SK-N-SH treated with all-trans-retinoic acid at 6 μM for 48 hours (cell line): ENCODE results near the gene C3orf49.

Experiments used
- ATAC-seq: fragments of 200-7000 bp; cut with Tn5 transposase; 3 replicates; pipeline ENCODE4 v1.9.1; 2020; ENCODE audit warnings: mild to moderate bottlenecking, moderate library complexity
- ARNTL ChIP-seq: fragments of 450-650 bp; formaldehyde crosslinking; IDR thresholded peaks from 2 replicates; pipeline ENCODE4 v1.5.0; 2020; ENCODE audit warnings: low read depth, mild to moderate bottlenecking, moderate library complexity, borderline replicate concordance
- BACH2 ChIP-seq: fragments of 250-450 bp; sonication (Bioruptor Pico); IDR thresholded peaks from 2 replicates; pipeline ENCODE4 v1.9.0; 2021; ENCODE audit warnings: mild to moderate bottlenecking, borderline replicate concordance
- CSDC2 ChIP-seq: fragments of 250-450 bp; sonication (Bioruptor Pico); IDR thresholded peaks from 2 replicates; pipeline ENCODE4 v1.5.0; 2020; ENCODE audit warnings: mild to moderate bottlenecking, moderate library complexity
- CSRNP3 ChIP-seq: fragments of 250-450 bp; sonication (Bioruptor Pico); IDR thresholded peaks from 2 replicates; pipeline ENCODE4 v1.5.1; 2021; ENCODE audit warnings: mild to moderate bottlenecking, moderate library complexity
- ESRRG ChIP-seq: fragments of 250-450 bp; sonication (Bioruptor Pico); IDR thresholded peaks from 2 replicates; pipeline ENCODE4 v1.6.1; 2021; ENCODE audit warnings: mild to moderate bottlenecking
- GLIS3 ChIP-seq: fragments of 250-450 bp; sonication (Bioruptor Pico); IDR thresholded peaks from 2 replicates; pipeline ENCODE4 v1.5.0; 2020; ENCODE audit warnings: mild to moderate bottlenecking, moderate library complexity
- ISL1 ChIP-seq: fragments of 250-450 bp; sonication (Bioruptor Pico); IDR thresholded peaks from 2 replicates; pipeline ENCODE4 v2.1.2; 2022; ENCODE audit warnings: mild to moderate bottlenecking, moderate library complexity
- OSR1 ChIP-seq: fragments of 250-450 bp; sonication (Bioruptor Pico); IDR thresholded peaks from 2 replicates; pipeline ENCODE4 v1.8.0; 2022; ENCODE audit warnings: moderate library complexity, mild to moderate bottlenecking, inconsistent platforms
- POU6F1 ChIP-seq: fragments of 250-450 bp; sonication (Bioruptor Pico); IDR thresholded peaks from 2 replicates; pipeline ENCODE4 v1.8.0; 2021; ENCODE audit warnings: low read depth, mild to moderate bottlenecking, moderate library complexity, borderline replicate concordance
- PPARA ChIP-seq: fragments of 250-450 bp; sonication (Bioruptor Pico); IDR thresholded peaks from 2 replicates; pipeline ENCODE4 v1.5.0; 2020; ENCODE audit warnings: mild to moderate bottlenecking, borderline replicate concordance
- RARB ChIP-seq: fragments of 250-450 bp; sonication (Bioruptor Pico); IDR thresholded peaks from 2 replicates; pipeline ENCODE4 v1.8.0; 2021; ENCODE audit warnings: mild to moderate bottlenecking, moderate library complexity
- SNAI2 ChIP-seq: fragments of 250-450 bp; sonication (Bioruptor Pico); IDR thresholded peaks from 2 replicates; pipeline ENCODE4 v1.5.0; 2020; ENCODE audit warnings: mild to moderate bottlenecking, moderate library complexity
- TOX ChIP-seq: fragments of 250-450 bp; sonication (Bioruptor Pico); IDR thresholded peaks from 2 replicates; pipeline ENCODE4 v1.8.0; 2021; ENCODE audit warnings: mild to moderate bottlenecking, moderate library complexity, borderline replicate concordance
- ZC3H10 ChIP-seq: fragments of 250-450 bp; sonication (Bioruptor Pico); IDR thresholded peaks from 2 replicates; pipeline ENCODE4 v1.5.1; 2021; ENCODE audit warnings: mild to moderate bottlenecking, moderate library complexity
- ZFP3 ChIP-seq: fragments of 250-450 bp; sonication (Bioruptor Pico); IDR thresholded peaks from 2 replicates; pipeline ENCODE4 v1.5.0; 2020; ENCODE audit warnings: mild to moderate bottlenecking, moderate library complexity
- ZFP30 ChIP-seq: fragments of 450-650 bp; formaldehyde crosslinking; IDR thresholded peaks from 2 replicates; pipeline ENCODE4 v1.5.0; 2022; ENCODE audit warnings: mild to moderate bottlenecking, moderate library complexity
- ZNF565 ChIP-seq: fragments of 450-650 bp; formaldehyde crosslinking; conservative IDR thresholded peaks from 2 replicates; pipeline ENCODE4 v1.5.0; 2020; ENCODE audit warnings: low read depth, mild to moderate bottlenecking, moderate library complexity
- TF ChIP-seq, protein P1 (sequence below): fragments of 250-450 bp; sonication (Bioruptor Pico); IDR thresholded peaks from 2 replicates; pipeline ENCODE4 v1.5.1; 2020; ENCODE audit warnings: low read depth, mild to moderate bottlenecking, moderate library complexity
- TF ChIP-seq, protein P2 (sequence below): fragments of 250-450 bp; sonication (Bioruptor Pico); IDR thresholded peaks from 2 replicates; pipeline ENCODE4 v1.8.0; 2020; ENCODE audit warnings: mild to moderate bottlenecking, moderate library complexity, borderline replicate concordance
- TF ChIP-seq, protein P3 (sequence below): fragments of 250-450 bp; sonication (Bioruptor Pico); IDR thresholded peaks from 2 replicates; pipeline ENCODE4 v1.5.0; 2020; ENCODE audit warnings: mild to moderate bottlenecking, moderate library complexity

The C3orf49 gene

DNA sequence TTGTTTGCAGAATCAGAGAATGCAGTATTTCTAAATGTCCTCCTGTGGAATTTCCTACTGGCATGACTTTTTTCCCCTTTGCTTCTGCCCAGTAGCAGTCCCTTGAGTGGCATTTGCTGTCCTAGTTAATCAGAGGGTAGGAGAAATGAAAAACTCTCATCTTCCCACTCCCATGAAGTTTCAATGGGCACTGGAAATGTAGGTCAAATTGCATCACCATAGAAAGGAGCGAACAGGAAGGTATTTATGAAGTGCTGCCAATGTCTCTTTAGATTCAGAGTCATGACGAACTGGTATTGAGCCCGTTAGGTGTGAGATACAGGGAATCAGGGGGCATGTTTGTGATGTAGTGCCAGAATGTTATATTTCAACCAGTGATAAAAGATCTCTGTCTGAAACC is 67.8 kb downstream of the C3orf49 start:
- no peak for ATAC-seq
- TF ChIP-seq ARNTL (CRISPR knock-in tag) (no peak), POU6F1 (CRISPR knock-in tag) (no peak), ZNF565 (no peak), ZC3H10 (CRISPR knock-in tag) (no peak), SNAI2 (CRISPR knock-in tag) (no peak), ISL1 (no peak), ZFP3 (no peak), CSDC2 (CRISPR knock-in tag) (no peak), ZFP30 (CRISPR knock-in tag) (no peak), TOX (CRISPR knock-in tag) (no peak), GLIS3 (CRISPR knock-in tag) (no peak)
- TF ChIP-seq, protein P1, sequence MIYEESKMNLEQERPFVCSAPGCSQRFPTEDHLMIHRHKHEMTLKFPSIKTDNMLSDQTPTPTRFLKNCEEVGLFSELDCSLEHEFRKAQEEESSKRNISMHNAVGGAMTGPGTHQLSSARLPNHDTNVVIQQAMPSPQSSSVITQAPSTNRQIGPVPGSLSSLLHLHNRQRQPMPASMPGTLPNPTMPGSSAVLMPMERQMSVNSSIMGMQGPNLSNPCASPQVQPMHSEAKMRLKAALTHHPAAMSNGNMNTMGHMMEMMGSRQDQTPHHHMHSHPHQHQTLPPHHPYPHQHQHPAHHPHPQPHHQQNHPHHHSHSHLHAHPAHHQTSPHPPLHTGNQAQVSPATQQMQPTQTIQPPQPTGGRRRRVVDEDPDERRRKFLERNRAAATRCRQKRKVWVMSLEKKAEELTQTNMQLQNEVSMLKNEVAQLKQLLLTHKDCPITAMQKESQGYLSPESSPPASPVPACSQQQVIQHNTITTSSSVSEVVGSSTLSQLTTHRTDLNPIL (CRISPR knock-in tag) = no peak
- TF ChIP-seq, protein P2, sequence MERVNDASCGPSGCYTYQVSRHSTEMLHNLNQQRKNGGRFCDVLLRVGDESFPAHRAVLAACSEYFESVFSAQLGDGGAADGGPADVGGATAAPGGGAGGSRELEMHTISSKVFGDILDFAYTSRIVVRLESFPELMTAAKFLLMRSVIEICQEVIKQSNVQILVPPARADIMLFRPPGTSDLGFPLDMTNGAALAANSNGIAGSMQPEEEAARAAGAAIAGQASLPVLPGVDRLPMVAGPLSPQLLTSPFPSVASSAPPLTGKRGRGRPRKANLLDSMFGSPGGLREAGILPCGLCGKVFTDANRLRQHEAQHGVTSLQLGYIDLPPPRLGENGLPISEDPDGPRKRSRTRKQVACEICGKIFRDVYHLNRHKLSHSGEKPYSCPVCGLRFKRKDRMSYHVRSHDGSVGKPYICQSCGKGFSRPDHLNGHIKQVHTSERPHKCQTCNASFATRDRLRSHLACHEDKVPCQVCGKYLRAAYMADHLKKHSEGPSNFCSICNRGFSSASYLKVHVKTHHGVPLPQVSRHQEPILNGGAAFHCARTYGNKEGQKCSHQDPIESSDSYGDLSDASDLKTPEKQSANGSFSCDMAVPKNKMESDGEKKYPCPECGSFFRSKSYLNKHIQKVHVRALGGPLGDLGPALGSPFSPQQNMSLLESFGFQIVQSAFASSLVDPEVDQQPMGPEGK = no peak
- TF ChIP-seq, protein P3, sequence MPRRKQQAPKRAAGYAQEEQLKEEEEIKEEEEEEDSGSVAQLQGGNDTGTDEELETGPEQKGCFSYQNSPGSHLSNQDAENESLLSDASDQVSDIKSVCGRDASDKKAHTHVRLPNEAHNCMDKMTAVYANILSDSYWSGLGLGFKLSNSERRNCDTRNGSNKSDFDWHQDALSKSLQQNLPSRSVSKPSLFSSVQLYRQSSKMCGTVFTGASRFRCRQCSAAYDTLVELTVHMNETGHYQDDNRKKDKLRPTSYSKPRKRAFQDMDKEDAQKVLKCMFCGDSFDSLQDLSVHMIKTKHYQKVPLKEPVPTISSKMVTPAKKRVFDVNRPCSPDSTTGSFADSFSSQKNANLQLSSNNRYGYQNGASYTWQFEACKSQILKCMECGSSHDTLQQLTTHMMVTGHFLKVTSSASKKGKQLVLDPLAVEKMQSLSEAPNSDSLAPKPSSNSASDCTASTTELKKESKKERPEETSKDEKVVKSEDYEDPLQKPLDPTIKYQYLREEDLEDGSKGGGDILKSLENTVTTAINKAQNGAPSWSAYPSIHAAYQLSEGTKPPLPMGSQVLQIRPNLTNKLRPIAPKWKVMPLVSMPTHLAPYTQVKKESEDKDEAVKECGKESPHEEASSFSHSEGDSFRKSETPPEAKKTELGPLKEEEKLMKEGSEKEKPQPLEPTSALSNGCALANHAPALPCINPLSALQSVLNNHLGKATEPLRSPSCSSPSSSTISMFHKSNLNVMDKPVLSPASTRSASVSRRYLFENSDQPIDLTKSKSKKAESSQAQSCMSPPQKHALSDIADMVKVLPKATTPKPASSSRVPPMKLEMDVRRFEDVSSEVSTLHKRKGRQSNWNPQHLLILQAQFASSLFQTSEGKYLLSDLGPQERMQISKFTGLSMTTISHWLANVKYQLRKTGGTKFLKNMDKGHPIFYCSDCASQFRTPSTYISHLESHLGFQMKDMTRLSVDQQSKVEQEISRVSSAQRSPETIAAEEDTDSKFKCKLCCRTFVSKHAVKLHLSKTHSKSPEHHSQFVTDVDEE (CRISPR knock-in tag) = no peak

DNA sequence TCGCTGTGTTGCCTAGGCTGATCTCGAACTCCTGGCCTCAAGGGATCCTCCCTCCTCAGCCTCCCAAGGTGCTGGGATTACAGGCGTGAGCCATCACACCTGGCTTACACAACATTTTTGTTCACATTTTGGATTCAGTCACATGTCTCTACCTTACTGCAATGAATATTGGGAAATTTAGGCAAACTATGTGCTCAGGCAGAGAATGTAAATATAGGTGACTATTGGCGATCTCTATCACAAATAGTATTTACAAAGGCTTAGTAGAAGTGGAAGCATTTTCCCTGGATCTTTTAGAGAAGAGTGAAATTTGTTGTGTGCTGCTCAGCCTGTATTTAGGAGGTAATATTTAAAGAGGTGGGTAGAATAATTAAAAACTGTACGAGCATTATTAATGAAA is 72.4 kb downstream of the C3orf49 start:
- no peak for TF ChIP-seq TOX (CRISPR knock-in tag)
- no peak for TF ChIP-seq ESRRG
- TF ChIP-seq CSDC2 (CRISPR knock-in tag) = no peak
- TF ChIP-seq RARB (CRISPR knock-in tag) = no peak
- TF ChIP-seq, protein P3 (CRISPR knock-in tag) = no peak
- no peak for TF ChIP-seq GLIS3 (CRISPR knock-in tag)
- TF ChIP-seq, protein P2 = no peak
- TF ChIP-seq SNAI2 (CRISPR knock-in tag) = no peak
- TF ChIP-seq, all 23 proteins: peak for 0
- ATAC-seq = no peak

- ATAC-seq = no peak
- TF ChIP-seq PPARA (CRISPR knock-in tag) = no peak
- TF ChIP-seq OSR1 (CRISPR knock-in tag) = no peak
- no peak for TF ChIP-seq BACH2
- no peak for TF ChIP-seq ZC3H10 (CRISPR knock-in tag)
- TF ChIP-seq ISL1 = no peak
- no peak for TF ChIP-seq SNAI2 (CRISPR knock-in tag)
- TF ChIP-seq RARB (CRISPR knock-in tag) = no peak
- TF ChIP-seq POU6F1 (CRISPR knock-in tag) = no peak
- no peak for TF ChIP-seq CSRNP3 (CRISPR knock-in tag)
- no peak for TF ChIP-seq ZFP3
- TF ChIP-seq ZNF565 = no peak
- TF ChIP-seq ESRRG = no peak
These were observed 73.8 kb downstream of the C3orf49 start for GRCh38 chr3:63892773-63893352.
